ENCODE measurements around the gene MAST4.

MAST4 gene

DNA sequence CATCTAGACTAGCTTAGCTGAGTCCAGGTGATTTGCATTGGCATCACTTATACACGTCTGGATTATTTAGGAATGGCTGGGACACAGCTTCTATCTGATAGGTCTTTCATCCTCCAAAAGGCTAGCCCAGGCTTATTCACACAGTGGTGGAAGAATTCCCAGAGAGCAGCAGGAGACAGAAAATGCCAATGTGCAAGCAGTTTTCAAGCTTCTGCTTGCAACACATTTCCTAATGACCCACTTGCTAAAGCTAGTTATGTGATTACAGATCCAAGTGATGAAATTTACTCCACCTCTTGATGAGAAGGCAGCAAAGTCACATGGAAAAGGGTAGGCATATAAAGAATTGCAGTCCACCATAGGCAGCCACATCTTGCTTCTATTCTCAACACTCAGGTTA, 44.2 kb upstream of the MAST4 start:
- Histone ChIP-seq H3K9me2 (replicated peaks; ENCODE audit: insufficient read depth, low read length) (no peaks in the 10 kb centered on the region), H4K20me1 (ENCODE audit: insufficient read depth, low read length) (no peaks in the 10 kb centered on the region), H3K79me2 (ENCODE audit: low read length) (no peaks in the 10 kb centered on the region), H3K27ac (ENCODE audit: low read length) (no peak overlapping the region), H3K9ac (ENCODE audit: low read length) (no peak overlapping the region), H3K4me1 (ENCODE audit: low read length) (peaks cover 17% of the 10 kb centered on the region), H2AFZ (ENCODE audit: low read length) (no peak overlapping the region), H3F3A (ENCODE audit: insufficient read depth, low read length) (peaks cover 5% of the 10 kb centered on the region; the same call in 1 of the 2 replicates), H3K36me3 (replicated peaks; ENCODE audit: insufficient read depth, low read length) (no peaks in the 10 kb centered on the region), H3K27me3 (replicated peaks; ENCODE audit: insufficient read depth, low read length) (no peaks in the 10 kb centered on the region), H3K4me3 (ENCODE audit: low read length) (no peak overlapping the region), H3K9me3 (replicated peaks; ENCODE audit: insufficient read depth, low read length) (no peaks in the 10 kb centered on the region), H3K4me2 (ENCODE audit: low read depth, low read length) (no peak overlapping the region)
- no peak for TF ChIP-seq EZH2phosphoT487 (IDR thresholded peaks at IDR 0.05; ENCODE audit: low read length)
- TF ChIP-seq, protein P1, sequence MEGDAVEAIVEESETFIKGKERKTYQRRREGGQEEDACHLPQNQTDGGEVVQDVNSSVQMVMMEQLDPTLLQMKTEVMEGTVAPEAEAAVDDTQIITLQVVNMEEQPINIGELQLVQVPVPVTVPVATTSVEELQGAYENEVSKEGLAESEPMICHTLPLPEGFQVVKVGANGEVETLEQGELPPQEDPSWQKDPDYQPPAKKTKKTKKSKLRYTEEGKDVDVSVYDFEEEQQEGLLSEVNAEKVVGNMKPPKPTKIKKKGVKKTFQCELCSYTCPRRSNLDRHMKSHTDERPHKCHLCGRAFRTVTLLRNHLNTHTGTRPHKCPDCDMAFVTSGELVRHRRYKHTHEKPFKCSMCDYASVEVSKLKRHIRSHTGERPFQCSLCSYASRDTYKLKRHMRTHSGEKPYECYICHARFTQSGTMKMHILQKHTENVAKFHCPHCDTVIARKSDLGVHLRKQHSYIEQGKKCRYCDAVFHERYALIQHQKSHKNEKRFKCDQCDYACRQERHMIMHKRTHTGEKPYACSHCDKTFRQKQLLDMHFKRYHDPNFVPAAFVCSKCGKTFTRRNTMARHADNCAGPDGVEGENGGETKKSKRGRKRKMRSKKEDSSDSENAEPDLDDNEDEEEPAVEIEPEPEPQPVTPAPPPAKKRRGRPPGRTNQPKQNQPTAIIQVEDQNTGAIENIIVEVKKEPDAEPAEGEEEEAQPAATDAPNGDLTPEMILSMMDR (IDR thresholded peaks at IDR 0.05; ENCODE audit: low read length) = no peak
- TF ChIP-seq EZH2 (optimal IDR thresholded peaks at IDR 0.05; ENCODE audit: low read depth, low read length) = no peak
- no peak for DNase-seq

GRCh38 chr5:66553368-66553912, 42.8 kb upstream of the MAST4 start:
- no peak for TF ChIP-seq EZH2 (optimal IDR thresholded peaks at IDR 0.05; ENCODE audit: low read depth, low read length)
- TF ChIP-seq EZH2phosphoT487 (IDR thresholded peaks at IDR 0.05; ENCODE audit: low read length) = no peak
- no peak overlapping the region for H2AFZ ChIP-seq (ENCODE audit: low read length)
- H3F3A ChIP-seq (ENCODE audit: insufficient read depth, low read length) = peaks cover 10% of the 10 kb centered on the region; the same call in 1 of the 2 replicates
- H3K4me1 ChIP-seq (ENCODE audit: low read length) = peaks cover 22% of the 10 kb centered on the region
- H3K4me2 ChIP-seq (ENCODE audit: low read depth, low read length) = peak overlapping the region; percentile 53; the same call in 1 of the 2 replicates
- no peaks in the 10 kb centered on the region for H3K9me2 ChIP-seq (replicated peaks; ENCODE audit: insufficient read depth, low read length)
- H3K4me3 ChIP-seq (ENCODE audit: low read length) = no peak overlapping the region
- no peak for DNase-seq
- H3K36me3 ChIP-seq (replicated peaks; ENCODE audit: insufficient read depth, low read length) = no peaks in the 10 kb centered on the region
- H3K9me3 ChIP-seq (replicated peaks; ENCODE audit: insufficient read depth, low read length) = no peaks in the 10 kb centered on the region
- H4K20me1 ChIP-seq (ENCODE audit: insufficient read depth, low read length) = no peaks in the 10 kb centered on the region
- H3K9ac ChIP-seq (ENCODE audit: low read length) = peak overlapping the region; percentile 14; the same call in 1 of the 2 replicates
- peak overlapping the region; percentile 82; the same call in 1 of the 2 replicates for H3K27ac ChIP-seq (ENCODE audit: low read length)
- H3K79me2 ChIP-seq (ENCODE audit: low read length) = no peaks in the 10 kb centered on the region
- no peaks in the 10 kb centered on the region for H3K27me3 ChIP-seq (replicated peaks; ENCODE audit: insufficient read depth, low read length)

DNA sequence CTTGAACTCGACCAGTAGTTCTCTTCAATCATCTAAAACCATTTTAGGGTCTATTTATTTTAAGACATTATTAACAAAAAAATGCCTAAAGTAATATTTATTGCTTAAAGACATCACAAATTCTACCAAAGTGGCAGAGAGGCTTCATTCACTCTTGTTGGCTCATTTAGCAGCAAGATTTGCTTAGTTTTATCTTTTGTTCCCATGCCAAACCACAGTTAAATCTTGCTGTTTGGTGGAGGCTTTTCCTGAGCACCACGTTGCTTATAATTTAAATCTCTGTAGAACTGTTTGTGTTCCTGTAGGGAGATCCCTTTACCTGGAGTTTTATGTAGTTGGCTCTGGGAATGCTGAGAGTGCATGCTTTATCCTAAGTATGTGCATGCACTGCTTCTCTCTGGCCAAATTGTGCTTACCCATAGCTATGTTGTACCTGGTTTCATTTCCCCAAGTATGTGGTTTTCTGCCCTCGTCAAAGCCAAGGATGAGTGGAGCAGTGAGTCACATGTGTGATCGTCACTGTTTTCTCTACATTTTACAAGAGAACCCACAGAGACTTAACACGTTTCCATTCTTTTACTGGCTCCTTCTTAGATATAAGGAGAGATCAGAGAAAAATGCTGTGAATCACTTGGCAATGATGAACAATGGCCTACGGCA, 42.1 kb upstream of the MAST4 start:
- Histone ChIP-seq H3K27me3 (replicated peaks; ENCODE audit: insufficient read depth, low read length) (no peaks in the 10 kb centered on the region), H3K27ac (ENCODE audit: low read length) (peak overlapping the region; percentile 82), H4K20me1 (ENCODE audit: insufficient read depth, low read length) (no peaks in the 10 kb centered on the region), H2AFZ (ENCODE audit: low read length) (no peak overlapping the region), H3K4me2 (ENCODE audit: low read depth, low read length) (peak overlapping the region; percentile 53), H3K36me3 (replicated peaks; ENCODE audit: insufficient read depth, low read length) (no peaks in the 10 kb centered on the region), H3K79me2 (ENCODE audit: low read length) (no peaks in the 10 kb centered on the region), H3K9ac (ENCODE audit: low read length) (peak overlapping the region; percentile 36), H3K4me1 (ENCODE audit: low read length) (peaks cover 27% of the 10 kb centered on the region), H3K9me3 (replicated peaks; ENCODE audit: insufficient read depth, low read length) (no peaks in the 10 kb centered on the region), H3K4me3 (ENCODE audit: low read length) (no peak overlapping the region; the same call in 1 of the 2 replicates), H3F3A (ENCODE audit: insufficient read depth, low read length) (peaks cover 14% of the 10 kb centered on the region), H3K9me2 (replicated peaks; ENCODE audit: insufficient read depth, low read length) (no peaks in the 10 kb centered on the region)
- DNase-seq = peak; percentile 83
- TF ChIP-seq EZH2phosphoT487 (IDR thresholded peaks at IDR 0.05; ENCODE audit: low read length) = no peak
- TF ChIP-seq EZH2 (optimal IDR thresholded peaks at IDR 0.05; ENCODE audit: low read depth, low read length) = no peak
- TF ChIP-seq, protein P1 (IDR thresholded peaks at IDR 0.05; ENCODE audit: low read length) = no peak

- no peaks in the 10 kb centered on the region for H3K9me3 ChIP-seq (replicated peaks; ENCODE audit: insufficient read depth, low read length)
- no peak overlapping the region for H2AFZ ChIP-seq (ENCODE audit: low read length)
- H3K4me1 ChIP-seq (ENCODE audit: low read length) = peaks cover 27% of the 10 kb centered on the region
- H3K27me3 ChIP-seq (replicated peaks; ENCODE audit: insufficient read depth, low read length) = no peaks in the 10 kb centered on the region
- no peak overlapping the region for H3K4me3 ChIP-seq (ENCODE audit: low read length)
- peak overlapping the region; percentile 53 for H3K4me2 ChIP-seq (ENCODE audit: low read depth, low read length)
- H3K27ac ChIP-seq (ENCODE audit: low read length) = peak overlapping the region; percentile 82
- TF ChIP-seq, protein P1 (IDR thresholded peaks at IDR 0.05; ENCODE audit: low read length) = no peak
- TF ChIP-seq EZH2 (optimal IDR thresholded peaks at IDR 0.05; ENCODE audit: low read depth, low read length) = no peak
- no peaks in the 10 kb centered on the region for H3K36me3 ChIP-seq (replicated peaks; ENCODE audit: insufficient read depth, low read length)
- no peaks in the 10 kb centered on the region for H3K79me2 ChIP-seq (ENCODE audit: low read length)
- H3K9me2 ChIP-seq (replicated peaks; ENCODE audit: insufficient read depth, low read length) = no peaks in the 10 kb centered on the region
- H4K20me1 ChIP-seq (ENCODE audit: insufficient read depth, low read length) = no peaks in the 10 kb centered on the region
- peaks cover 14% of the 10 kb centered on the region for H3F3A ChIP-seq (ENCODE audit: insufficient read depth, low read length)
- peak overlapping the region; percentile 36; the same call in 1 of the 2 replicates for H3K9ac ChIP-seq (ENCODE audit: low read length)
- DNase-seq = no peak
Measured at GRCh38 chr5:66554884-66555283, 41.3 kb upstream of the MAST4 start.

Measured in MM.1S (cell line).